Measurements from ENCODE around the gene TSSC4.

Gene TSSC4

DNA sequence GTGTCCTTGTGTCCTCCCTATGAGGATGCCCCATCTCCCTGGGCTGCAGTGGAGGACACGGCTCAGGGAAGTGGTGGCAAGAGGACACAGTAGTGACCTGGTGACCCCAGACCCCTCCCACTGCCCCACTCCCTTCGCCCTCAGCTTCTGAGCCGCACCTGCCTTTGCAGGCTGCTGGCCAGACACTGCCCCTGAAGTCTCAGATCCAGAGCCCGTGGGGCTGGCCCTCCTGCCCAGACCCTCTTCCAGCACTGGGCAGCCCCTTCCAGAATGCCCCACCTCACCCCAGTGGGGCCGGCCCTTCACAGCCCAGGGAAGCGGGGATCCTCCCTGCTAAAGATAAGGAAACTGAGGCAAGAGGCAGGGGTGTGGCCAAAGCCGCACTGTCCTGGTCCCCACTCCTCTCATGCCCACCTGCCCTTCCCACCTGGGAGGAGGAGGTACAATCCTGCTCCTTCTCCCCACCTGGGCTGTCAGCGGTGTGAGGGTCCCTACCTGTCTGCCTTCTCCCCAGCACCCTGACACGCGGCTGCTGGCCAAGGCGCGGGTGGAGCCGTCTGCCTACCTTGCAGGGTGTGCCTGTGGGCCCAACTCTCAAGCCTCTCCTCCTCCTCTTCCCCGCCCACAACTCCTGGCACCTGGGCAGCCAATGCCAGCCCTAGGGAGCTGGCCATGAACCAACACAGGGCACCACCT is 26.4 kb downstream of the TSSC4 start:
- Histone ChIP-seq H3K27ac (ENCODE audit: extremely low read depth, low read depth, low read length) (no peak overlapping the region), H3K4me1 (ENCODE audit: control insufficient read depth, insufficient read depth, low read length) (no peaks in the 10 kb centered on the region), H3K4me3 (ENCODE audit: low read depth, low read length) (no peak overlapping the region), H3K9me3 (ENCODE audit: control insufficient read depth, insufficient read depth, low read depth, low read length) (no peaks in the 10 kb centered on the region), H3K36me3 (ENCODE audit: control insufficient read depth in 2 of 2, insufficient read depth in 1 of 2, low read length in 2 of 2) (no peaks in the 10 kb centered on the region)
- CTCF ChIA-PET, result interaction anchor here (0.5 to 11.2 kb wide), 7 partner anchors 97 to 557 kb away, joined by 3 to 208 read pairs (median 4); no protein-coding TSS in a partner anchor
- TF ChIP-seq ZNF114 (tag by site-specific recombination; IDR thresholded peaks at IDR 0.05) (no peak), ZIC2 (tag by site-specific recombination; IDR thresholded peaks at IDR 0.05) (no peak), ZSCAN30 (tag by site-specific recombination; IDR thresholded peaks at IDR 0.05) (no peak), ZSCAN16 (tag by site-specific recombination; IDR thresholded peaks at IDR 0.05) (no peak), ZNF266 (tag by site-specific recombination; IDR thresholded peaks at IDR 0.05; ENCODE audit: low read depth) (no peak), OSR2 (tag by site-specific recombination; IDR thresholded peaks at IDR 0.05) (no peak), GLI2 (tag by site-specific recombination; IDR thresholded peaks at IDR 0.05; ENCODE audit: borderline replicate concordance, low read depth) (no peak), SCRT1 (tag by site-specific recombination; IDR thresholded peaks at IDR 0.05; ENCODE audit: borderline replicate concordance) (no peak), BCL11B (tag by site-specific recombination; IDR thresholded peaks at IDR 0.05; ENCODE audit: low read depth) (no peak), ZNF664 (tag by site-specific recombination; IDR thresholded peaks at IDR 0.05) (no peak), ZNF501 (tag by site-specific recombination; IDR thresholded peaks at IDR 0.05) (no peak), ZNF335 (tag by site-specific recombination; conservative IDR thresholded peaks at IDR 0.05) (no peak), MZF1 (tag by site-specific recombination; IDR thresholded peaks at IDR 0.05; ENCODE audit: borderline replicate concordance) (no peak), ZNF202 (tag by site-specific recombination; IDR thresholded peaks at IDR 0.05; ENCODE audit: borderline replicate concordance) (no peak), EGR2 (tag by site-specific recombination; IDR thresholded peaks at IDR 0.05; ENCODE audit: low read depth) (no peak)
- TF ChIP-seq, protein P1, sequence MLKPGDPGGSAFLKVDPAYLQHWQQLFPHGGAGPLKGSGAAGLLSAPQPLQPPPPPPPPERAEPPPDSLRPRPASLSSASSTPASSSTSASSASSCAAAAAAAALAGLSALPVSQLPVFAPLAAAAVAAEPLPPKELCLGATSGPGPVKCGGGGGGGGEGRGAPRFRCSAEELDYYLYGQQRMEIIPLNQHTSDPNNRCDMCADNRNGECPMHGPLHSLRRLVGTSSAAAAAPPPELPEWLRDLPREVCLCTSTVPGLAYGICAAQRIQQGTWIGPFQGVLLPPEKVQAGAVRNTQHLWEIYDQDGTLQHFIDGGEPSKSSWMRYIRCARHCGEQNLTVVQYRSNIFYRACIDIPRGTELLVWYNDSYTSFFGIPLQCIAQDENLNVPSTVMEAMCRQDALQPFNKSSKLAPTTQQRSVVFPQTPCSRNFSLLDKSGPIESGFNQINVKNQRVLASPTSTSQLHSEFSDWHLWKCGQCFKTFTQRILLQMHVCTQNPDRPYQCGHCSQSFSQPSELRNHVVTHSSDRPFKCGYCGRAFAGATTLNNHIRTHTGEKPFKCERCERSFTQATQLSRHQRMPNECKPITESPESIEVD (tag by site-specific recombination; IDR thresholded peaks at IDR 0.05), result no peak
- TF ChIP-seq, protein P2, sequence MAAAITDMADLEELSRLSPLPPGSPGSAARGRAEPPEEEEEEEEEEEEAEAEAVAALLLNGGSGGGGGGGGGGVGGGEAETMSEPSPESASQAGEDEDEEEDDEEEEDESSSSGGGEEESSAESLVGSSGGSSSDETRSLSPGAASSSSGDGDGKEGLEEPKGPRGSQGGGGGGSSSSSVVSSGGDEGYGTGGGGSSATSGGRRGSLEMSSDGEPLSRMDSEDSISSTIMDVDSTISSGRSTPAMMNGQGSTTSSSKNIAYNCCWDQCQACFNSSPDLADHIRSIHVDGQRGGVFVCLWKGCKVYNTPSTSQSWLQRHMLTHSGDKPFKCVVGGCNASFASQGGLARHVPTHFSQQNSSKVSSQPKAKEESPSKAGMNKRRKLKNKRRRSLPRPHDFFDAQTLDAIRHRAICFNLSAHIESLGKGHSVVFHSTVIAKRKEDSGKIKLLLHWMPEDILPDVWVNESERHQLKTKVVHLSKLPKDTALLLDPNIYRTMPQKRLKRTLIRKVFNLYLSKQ (tag by site-specific recombination; IDR thresholded peaks at IDR 0.05; ENCODE audit: borderline replicate concordance), result no peak
- TF ChIP-seq, protein P3, sequence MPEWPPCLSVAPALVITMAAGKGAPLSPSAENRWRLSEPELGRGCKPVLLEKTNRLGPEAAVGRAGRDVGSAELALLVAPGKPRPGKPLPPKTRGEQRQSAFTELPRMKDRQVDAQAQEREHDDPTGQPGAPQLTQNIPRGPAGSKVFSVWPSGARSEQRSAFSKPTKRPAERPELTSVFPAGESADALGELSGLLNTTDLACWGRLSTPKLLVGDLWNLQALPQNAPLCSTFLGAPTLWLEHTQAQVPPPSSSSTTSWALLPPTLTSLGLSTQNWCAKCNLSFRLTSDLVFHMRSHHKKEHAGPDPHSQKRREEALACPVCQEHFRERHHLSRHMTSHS (tag by site-specific recombination; IDR thresholded peaks at IDR 0.05), result no peak
- POLR2A ChIA-PET, result no interaction called here

DNA sequence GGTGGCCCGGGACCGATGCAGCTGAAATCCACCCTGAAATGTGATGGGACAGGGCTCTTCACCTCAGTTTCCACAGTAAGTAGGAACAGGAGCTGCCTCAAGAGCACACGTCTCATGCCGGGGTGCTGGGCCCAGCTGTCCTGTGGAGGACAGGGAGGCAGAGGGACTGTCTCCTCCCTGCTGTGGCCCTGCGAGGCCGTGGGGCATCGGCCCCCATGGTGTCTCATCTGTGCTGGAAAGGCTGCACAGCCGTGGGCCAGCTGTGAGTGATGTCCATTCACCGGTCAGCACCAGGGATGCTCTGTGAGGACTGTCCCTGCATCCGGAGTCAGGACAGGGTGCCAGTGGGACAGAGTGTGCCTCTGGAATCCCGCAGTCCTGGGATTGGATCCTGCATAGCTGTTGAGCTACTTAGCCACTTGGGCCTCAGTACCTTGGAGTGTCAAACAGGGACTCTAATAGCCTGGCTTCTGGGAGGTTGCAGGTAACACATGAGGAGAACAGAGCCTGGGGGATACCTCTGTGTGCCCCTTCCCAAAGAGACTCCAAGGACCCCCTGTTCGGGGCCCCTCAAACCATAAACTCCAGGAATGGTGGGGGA is 27.3 kb downstream of the TSSC4 start:
- Histone ChIP-seq H3K9me3 (ENCODE audit: control insufficient read depth, insufficient read depth, low read depth, low read length) (no peaks in the 10 kb centered on the region), H3K27ac (ENCODE audit: extremely low read depth, low read depth, low read length) (no peak overlapping the region), H3K4me3 (ENCODE audit: low read depth, low read length) (no peak overlapping the region), H3K4me1 (ENCODE audit: control insufficient read depth, insufficient read depth, low read length) (no peaks in the 10 kb centered on the region), H3K36me3 (ENCODE audit: control insufficient read depth in 2 of 2, insufficient read depth in 1 of 2, low read length in 2 of 2) (no peaks in the 10 kb centered on the region)
- ChIA-PET CTCF (interaction anchor here (0.6 to 11.2 kb wide), 5 partner anchors 60 to 463 kb away, joined by 3 to 208 read pairs (median 4); no protein-coding TSS in a partner anchor), POLR2A (no interaction called here)
- TF ChIP-seq SP3 (tag by site-specific recombination; IDR thresholded peaks at IDR 0.05), result no peak
- TF ChIP-seq KLF7 (tag by site-specific recombination; IDR thresholded peaks at IDR 0.05; ENCODE audit: borderline replicate concordance), result no peak
- no peak for TF ChIP-seq YY2 (tag by site-specific recombination; IDR thresholded peaks at IDR 0.05)
- no peak for TF ChIP-seq ZFP3 (tag by site-specific recombination; IDR thresholded peaks at IDR 0.05; ENCODE audit: low read depth)
- TF ChIP-seq, protein P4, sequence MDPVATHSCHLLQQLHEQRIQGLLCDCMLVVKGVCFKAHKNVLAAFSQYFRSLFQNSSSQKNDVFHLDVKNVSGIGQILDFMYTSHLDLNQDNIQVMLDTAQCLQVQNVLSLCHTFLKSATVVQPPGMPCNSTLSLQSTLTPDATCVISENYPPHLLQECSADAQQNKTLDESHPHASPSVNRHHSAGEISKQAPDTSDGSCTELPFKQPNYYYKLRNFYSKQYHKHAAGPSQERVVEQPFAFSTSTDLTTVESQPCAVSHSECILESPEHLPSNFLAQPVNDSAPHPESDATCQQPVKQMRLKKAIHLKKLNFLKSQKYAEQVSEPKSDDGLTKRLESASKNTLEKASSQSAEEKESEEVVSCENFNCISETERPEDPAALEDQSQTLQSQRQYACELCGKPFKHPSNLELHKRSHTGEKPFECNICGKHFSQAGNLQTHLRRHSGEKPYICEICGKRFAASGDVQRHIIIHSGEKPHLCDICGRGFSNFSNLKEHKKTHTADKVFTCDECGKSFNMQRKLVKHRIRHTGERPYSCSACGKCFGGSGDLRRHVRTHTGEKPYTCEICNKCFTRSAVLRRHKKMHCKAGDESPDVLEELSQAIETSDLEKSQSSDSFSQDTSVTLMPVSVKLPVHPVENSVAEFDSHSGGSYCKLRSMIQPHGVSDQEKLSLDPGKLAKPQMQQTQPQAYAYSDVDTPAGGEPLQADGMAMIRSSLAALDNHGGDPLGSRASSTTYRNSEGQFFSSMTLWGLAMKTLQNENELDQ (tag by site-specific recombination; IDR thresholded peaks at IDR 0.05; ENCODE audit: low read depth), result no peak
- no peak for TF ChIP-seq GLI4 (tag by site-specific recombination; IDR thresholded peaks at IDR 0.05)
- no peak for TF ChIP-seq ZNF629 (tag by site-specific recombination; IDR thresholded peaks at IDR 0.05)
